8988T (cell line): ENCODE data around the gene MYCL.

ENCODE experiments used
- DNase-seq: peaks from one replicate; pipeline ENCODE4 v3.0.0; 2011

Gene MYCL

GRCh38 chr1:39850606-39851216, 51.0 kb downstream of the MYCL start:
- DNase-seq, result no peak

GRCh38 chr1:39849203-39849602, 52.5 kb downstream of the MYCL start:
- DNase-seq, result no peak

GRCh38 chr1:39847940-39848339, 53.8 kb downstream of the MYCL start:
- no peak for DNase-seq

GRCh38 chr1:39846796-39847195, 54.9 kb downstream of the MYCL start:
- DNase-seq, result no peak

GRCh38 chr1:39845569-39846566, 55.8 kb downstream of the MYCL start:
- no peak for DNase-seq
